ENCODE measurements around the gene CPNE1.
A peak's percentile ranks its signal among the peaks of the same experiment; 100 is the strongest.

CPNE1 gene

GRCh38 chr20:35669221-35669620 is 4.5 kb upstream of the CPNE1 start:
- H3K4me3 ChIP-seq (replicated peaks; ENCODE audit: low read depth, low read length), result no peak overlapping the region
- no peak for DNase-seq (ENCODE audit: extremely low read depth, low read depth)
- no peak for TF ChIP-seq CTCF (IDR thresholded peaks at IDR 0.05; ENCODE audit: low read depth, low read length, missing control alignments)

- no peak for TF ChIP-seq CTCF (IDR thresholded peaks at IDR 0.05; ENCODE audit: low read depth, low read length, missing control alignments)
- DNase-seq (ENCODE audit: extremely low read depth, low read depth), result no peak
- no peak overlapping the region for H3K4me3 ChIP-seq (replicated peaks; ENCODE audit: low read depth, low read length)
These were observed 1.2 kb upstream of the CPNE1 start for GRCh38 chr20:35665949-35666288.

GRCh38 chr20:35663516-35664465 is 909 bp downstream of the CPNE1 start:
- peak overlapping the region; percentile 99 for H3K4me3 ChIP-seq (replicated peaks; ENCODE audit: low read depth, low read length)
- DNase-seq (ENCODE audit: extremely low read depth, low read depth), result peak; percentile 11
- TF ChIP-seq CTCF (IDR thresholded peaks at IDR 0.05; ENCODE audit: low read depth, low read length, missing control alignments), result no peak

- peak overlapping the region; percentile 99 for H3K4me3 ChIP-seq (replicated peaks; ENCODE audit: low read depth, low read length)
- no peak for TF ChIP-seq CTCF (IDR thresholded peaks at IDR 0.05; ENCODE audit: low read depth, low read length, missing control alignments)
- no peak for DNase-seq (ENCODE audit: extremely low read depth, low read depth)
These were observed 2.1 kb downstream of the CPNE1 start for GRCh38 chr20:35662551-35662950.

GRCh38 chr20:35661908-35662307 is 2.8 kb downstream of the CPNE1 start:
- DNase-seq (ENCODE audit: extremely low read depth, low read depth), result no peak
- no peak for TF ChIP-seq CTCF (IDR thresholded peaks at IDR 0.05; ENCODE audit: low read depth, low read length, missing control alignments)
- H3K4me3 ChIP-seq (replicated peaks; ENCODE audit: low read depth, low read length), result peak overlapping the region; percentile 99

- no peak for TF ChIP-seq CTCF (IDR thresholded peaks at IDR 0.05; ENCODE audit: low read depth, low read length, missing control alignments)
- DNase-seq (ENCODE audit: extremely low read depth, low read depth), result no peak
These were observed 3.6 kb downstream of the CPNE1 start for GRCh38 chr20:35661053-35661452.

More at GRCh38 chr20:35661053-35661452, 3.6 kb downstream of the CPNE1 start:
- no peak overlapping the region; the same call in 1 of the 2 replicates for H3K4me3 ChIP-seq (replicated peaks; ENCODE audit: low read depth, low read length)

All from HFF-Myc (cell line).